Sigmoid colon (tissue), 7 donors: ENCODE measurements around the gene IQSEC3. TPM values are rescaled to one million over a fixed set of nuclear protein-coding genes. Genes with fewer than 3 reads are reported as not detected.

Source experiments
- DNase-seq: peaks from one replicate; pipeline ENCODE4 v3.0.0-alpha.2; 2019
- H3K27ac ChIP-seq, 4 donors: fragments of 200-600 bp; sonication (generic); one replicate each; pipeline ENCODE4 v1.5.1; 2016 to 2019; ENCODE audit warnings: mild to moderate bottlenecking in 1 of 4
- H3K27me3 ChIP-seq, 3 donors: fragments of 200-600 bp; sonication (generic); one replicate each; pipeline ENCODE4 v1.5.1; 2019; ENCODE audit warnings: mild to moderate bottlenecking in 1 of 3
- H3K36me3 ChIP-seq, 4 donors: fragments of 200-600 bp; sonication (generic); one replicate each; pipeline ENCODE4 v1.5.1; 2016 to 2019
- H3K4me1 ChIP-seq, 4 donors: fragments of 200-600 bp; sonication (generic); one replicate each; pipeline ENCODE4 v1.5.1; 2017 to 2019
- H3K4me3 ChIP-seq, 4 donors: fragments of 200-600 bp; sonication (generic); one replicate each; pipeline ENCODE4 v1.5.1; 2017 to 2019; ENCODE audit warnings: mild to moderate bottlenecking in 2 of 4, moderate library complexity in 1 of 4
- H3K9me3 ChIP-seq, 4 donors: fragments of 200-600 bp in 3 of 4; sonication (generic) in 3 of 4; one replicate each; pipeline versions ENCODE4 v1.5.1 to v1.6.1; 2013 to 2019
- EP300 ChIP-seq, 4 donors: sonication (generic); formaldehyde crosslinking; IDR thresholded peaks; one replicate each; pipeline ENCODE4 v1.6.1; 2017; ENCODE audit warnings: antibody characterized with exemption in 4 of 4
- POLR2A ChIP-seq, 2 donors: fragments of 450-650 bp; IDR thresholded peaks; one replicate each; pipeline ENCODE4 v1.6.1; 2016; ENCODE audit warnings: antibody characterized with exemption in 2 of 2, mild to moderate bottlenecking in 2 of 2, moderate library complexity in 2 of 2
- POLR2AphosphoS5 ChIP-seq, 4 donors: sonication (generic); formaldehyde crosslinking; IDR thresholded peaks; one replicate each; pipeline ENCODE4 v1.6.1; 2017; ENCODE audit warnings: antibody characterized with exemption in 4 of 4
- WGBS, 2 donors: extraction: QIAGEN DNeasy Blood & Tissue Kit; methylation state at CpG; one replicate each; pipeline ENCODE4 v1.1.7; 2013; 5-methylcytosine and 5-hydroxymethylcytosine counted together
- intact Hi-C: fragments of 100-400 bp; cut with DNase I; formaldehyde crosslinking; loops from one replicate; pipeline ENCODE4 v1.15.1; 2023
- polyA plus RNA-seq, 3 donors: library from polyadenylated mRNA; stranded (reverse); fragments of 200-250 nt; gene quantifications; one replicate each; pipeline ENCODE4 v1.2.3, GENCODE V29; 2013
- total RNA-seq, 4 donors: library from RNA; depleted of rRNA; stranded (reverse); fragments of >200 nt; gene quantifications; one replicate each; pipeline ENCODE4 v1.1.0, GENCODE V29; 2016
- TF ChIP-seq, protein P1 (sequence below), 4 experiments: fragments of 450-650 bp in 3 of 4; fragments of 200-600 bp in 1 of 4; IDR thresholded peaks; one replicate each; pipeline ENCODE4 v1.5.1; 2016 to 2019; ENCODE audit warnings: antibody characterized with exemption in 4 of 4, mild to moderate bottlenecking in 3 of 4, moderate library complexity in 2 of 4
- donor health status: healthy with polysubstance abuse.
- donor health status: Bipolar disorder and iron deficiency.
- donor health status: healthy.

IQSEC3 gene
- total and polyA plus RNA-seq, 7 donors, result under 0.01 to 2.2 (median 0.54) TPM; not detected in 1

DNA sequence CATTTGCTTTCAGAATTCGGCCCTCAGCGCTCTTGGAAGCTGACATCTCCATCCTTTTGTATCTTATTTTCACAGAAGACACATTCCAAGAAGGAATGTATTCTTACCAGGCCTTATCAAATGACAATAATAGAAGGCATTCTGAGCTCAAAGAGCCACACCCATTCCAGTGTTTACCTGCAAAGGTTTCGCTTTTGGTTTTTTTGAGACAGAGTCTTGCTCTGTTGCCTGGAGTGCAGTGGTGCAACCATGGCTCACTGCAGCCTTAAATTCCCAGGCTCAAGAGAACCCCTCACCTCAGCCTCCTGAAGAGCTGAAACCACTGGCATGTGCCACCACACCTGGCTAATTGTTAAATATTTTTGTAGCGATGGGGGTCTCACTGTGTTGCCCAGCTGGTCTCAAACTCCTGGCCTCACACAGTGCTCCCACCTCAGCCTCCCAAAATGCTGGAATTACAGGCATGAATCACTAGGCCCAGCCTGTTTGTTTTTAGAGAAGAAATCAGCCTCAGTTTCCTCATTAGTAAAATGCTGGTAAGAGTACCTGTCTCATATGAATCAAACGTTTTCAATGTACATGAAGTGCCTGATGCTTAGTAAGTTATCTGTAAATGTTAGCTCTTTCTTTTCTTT lies 78.2 kb downstream of the IQSEC3 start:
- Histone ChIP-seq H3K27ac (no peak overlapping the region), H3K36me3 (no peaks in the 10 kb centered on the region), H3K4me3 (no peak overlapping the region), H3K27me3 (peaks cover 0 to 16% (median 0%) of the 10 kb centered on the region in 3 donors), H3K9me3 (no peaks in the 10 kb centered on the region), H3K4me1 (peaks cover 0 to 3% (median under 1%) of the 10 kb centered on the region in 4 donors)
- TF ChIP-seq, protein P1, sequence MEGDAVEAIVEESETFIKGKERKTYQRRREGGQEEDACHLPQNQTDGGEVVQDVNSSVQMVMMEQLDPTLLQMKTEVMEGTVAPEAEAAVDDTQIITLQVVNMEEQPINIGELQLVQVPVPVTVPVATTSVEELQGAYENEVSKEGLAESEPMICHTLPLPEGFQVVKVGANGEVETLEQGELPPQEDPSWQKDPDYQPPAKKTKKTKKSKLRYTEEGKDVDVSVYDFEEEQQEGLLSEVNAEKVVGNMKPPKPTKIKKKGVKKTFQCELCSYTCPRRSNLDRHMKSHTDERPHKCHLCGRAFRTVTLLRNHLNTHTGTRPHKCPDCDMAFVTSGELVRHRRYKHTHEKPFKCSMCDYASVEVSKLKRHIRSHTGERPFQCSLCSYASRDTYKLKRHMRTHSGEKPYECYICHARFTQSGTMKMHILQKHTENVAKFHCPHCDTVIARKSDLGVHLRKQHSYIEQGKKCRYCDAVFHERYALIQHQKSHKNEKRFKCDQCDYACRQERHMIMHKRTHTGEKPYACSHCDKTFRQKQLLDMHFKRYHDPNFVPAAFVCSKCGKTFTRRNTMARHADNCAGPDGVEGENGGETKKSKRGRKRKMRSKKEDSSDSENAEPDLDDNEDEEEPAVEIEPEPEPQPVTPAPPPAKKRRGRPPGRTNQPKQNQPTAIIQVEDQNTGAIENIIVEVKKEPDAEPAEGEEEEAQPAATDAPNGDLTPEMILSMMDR (IDR thresholded peaks at IDR 0.05), result no peak
- TF ChIP-seq POLR2AphosphoS5 (IDR thresholded peaks at IDR 0.05) (no peak), EP300 (IDR thresholded peaks at IDR 0.05) (no peak), POLR2A (IDR thresholded peaks at IDR 0.05) (no peak)
- WGBS, 2 donors, result 30 to 61% methylated on average over 5 of the region's 5 CpGs
- no peak for DNase-seq
- intact Hi-C loops, result no loop called here

DNA sequence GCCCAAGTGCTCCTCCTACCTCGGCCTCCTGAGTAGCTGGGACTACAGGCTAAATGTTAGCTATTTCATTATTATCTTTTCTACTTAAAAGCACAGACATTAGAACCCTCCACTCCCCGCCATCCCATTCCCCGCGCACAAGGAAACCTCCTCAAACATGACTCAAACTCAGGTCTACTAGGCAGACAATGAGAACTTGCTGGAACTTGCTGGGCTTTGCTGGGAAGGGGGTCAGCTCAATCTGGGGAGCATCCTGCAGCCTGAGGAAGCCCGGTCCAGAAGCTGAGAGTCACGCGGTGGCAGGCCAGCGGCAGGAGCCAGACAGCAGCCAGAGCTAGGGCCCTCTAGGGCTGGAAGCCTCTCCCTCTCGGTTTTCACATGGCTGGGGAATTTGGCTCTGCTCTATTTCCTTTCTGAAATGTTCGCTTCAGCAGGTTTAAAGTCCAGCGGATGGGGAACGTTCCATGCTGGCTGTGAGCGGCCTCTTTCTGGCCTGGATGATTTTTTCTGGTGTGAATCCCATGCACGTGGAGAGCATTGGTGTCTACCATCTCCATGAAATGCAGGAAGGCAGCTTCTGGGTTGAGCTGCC lies 78.9 kb downstream of the IQSEC3 start:
- DNase-seq, result no peak
- Histone ChIP-seq H3K36me3 (no peaks in the 10 kb centered on the region), H3K9me3 (no peaks in the 10 kb centered on the region), H3K4me3 (no peak overlapping the region), H3K4me1 (no peaks in the 10 kb centered on the region), H3K27ac (no peak overlapping the region), H3K27me3 (peaks cover 0 to 9% (median 0%) of the 10 kb centered on the region in 3 donors)
- intact Hi-C loops, result no loop called here
- WGBS, 2 donors, result 81 to 83% methylated on average over 14 of the region's 14 CpGs
- TF ChIP-seq POLR2AphosphoS5 (IDR thresholded peaks at IDR 0.05) (no peak), EP300 (IDR thresholded peaks at IDR 0.05) (no peak), POLR2A (IDR thresholded peaks at IDR 0.05) (no peak)
- TF ChIP-seq, protein P1 (IDR thresholded peaks at IDR 0.05), result no peak

DNA sequence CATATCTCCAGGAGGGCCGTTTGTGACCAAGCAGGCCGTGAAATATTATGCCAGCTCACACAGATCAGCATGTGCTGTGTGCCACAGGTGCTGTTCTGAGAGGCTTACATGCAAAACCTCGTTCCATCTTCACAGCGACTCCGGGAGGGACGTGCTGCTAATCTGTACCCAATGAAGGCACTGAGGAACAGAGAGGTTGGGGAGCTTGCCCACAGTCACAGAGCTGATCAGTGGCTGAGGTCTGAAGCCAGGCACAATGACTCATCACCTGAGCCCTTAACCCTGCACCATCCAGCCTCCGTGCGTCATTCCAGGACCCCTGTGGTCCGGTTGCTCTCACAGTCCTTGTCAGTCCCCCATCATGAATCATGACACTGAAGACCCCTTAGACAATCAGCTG lies 80.7 kb downstream of the IQSEC3 start:
- Histone ChIP-seq H3K4me1 (no peaks in the 10 kb centered on the region), H3K4me3 (no peak overlapping the region), H3K27me3 (no peaks in the 10 kb centered on the region), H3K36me3 (no peaks in the 10 kb centered on the region), H3K27ac (no peak overlapping the region), H3K9me3 (no peaks in the 10 kb centered on the region)
- 90 to 91% methylated on average over 9 of the region's 9 CpGs for WGBS, 2 donors
- intact Hi-C loops, result no loop called here
- DNase-seq, result no peak
- TF ChIP-seq POLR2A (IDR thresholded peaks at IDR 0.05), result no peak
- no peak for TF ChIP-seq EP300 (IDR thresholded peaks at IDR 0.05)
- no peak for TF ChIP-seq POLR2AphosphoS5 (IDR thresholded peaks at IDR 0.05)
- TF ChIP-seq, protein P1 (IDR thresholded peaks at IDR 0.05), result no peak

DNA sequence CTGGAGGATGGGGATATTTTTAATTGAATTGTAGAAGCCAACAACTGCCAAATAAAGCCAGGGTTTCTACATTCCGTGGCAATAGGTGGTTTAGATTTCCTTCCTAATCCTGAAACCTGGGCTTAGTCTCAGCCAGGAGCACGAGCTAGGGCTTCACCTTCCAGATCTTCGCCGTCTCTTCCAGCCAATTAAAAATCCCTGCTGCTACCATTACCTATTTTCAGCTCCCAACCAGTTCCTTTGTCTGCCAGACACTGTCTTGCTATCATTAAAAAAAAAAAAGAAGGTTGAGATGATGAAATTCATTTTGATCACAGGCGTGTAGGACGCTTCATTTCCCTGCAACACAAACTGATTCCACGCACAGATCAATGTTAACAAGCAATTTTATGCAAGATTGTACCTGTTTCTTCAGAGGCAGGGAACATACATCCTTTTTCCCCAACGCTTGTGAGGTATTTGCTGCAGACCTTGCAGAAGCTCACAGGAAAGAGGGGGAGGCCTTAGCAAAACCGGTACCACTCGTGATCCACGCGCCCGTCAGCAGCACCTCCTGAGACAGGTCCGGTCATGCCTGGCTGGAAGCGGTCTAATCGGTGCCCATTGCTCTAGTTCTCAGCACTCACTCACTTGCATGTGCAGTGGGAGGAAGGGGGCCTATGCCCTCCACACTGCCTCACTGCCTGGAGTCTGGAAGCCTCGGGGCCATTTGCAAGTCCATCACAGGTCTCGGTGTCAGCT lies 82.3 kb downstream of the IQSEC3 start:
- no peak overlapping the region for H3K27ac ChIP-seq
- TF ChIP-seq, protein P1 (IDR thresholded peaks at IDR 0.05), result no peak
- TF ChIP-seq POLR2AphosphoS5 (IDR thresholded peaks at IDR 0.05) (no peak), POLR2A (IDR thresholded peaks at IDR 0.05) (no peak), EP300 (IDR thresholded peaks at IDR 0.05) (no peak)
- no peaks in the 10 kb centered on the region for H3K9me3 ChIP-seq
- no peak overlapping the region for H3K4me3 ChIP-seq
- no peaks in the 10 kb centered on the region for H3K4me1 ChIP-seq
- no peak for DNase-seq
- H3K36me3 ChIP-seq, result no peaks in the 10 kb centered on the region
- intact Hi-C loops, result no loop called here
- 87 to 89% methylated on average over 18 of the region's 18 CpGs for WGBS, 2 donors
- H3K27me3 ChIP-seq, result peaks cover 0 to 8% (median 0%) of the 10 kb centered on the region in 3 donors
